GM08714 (cell line): Measurements from ENCODE around the gene CACNA2D2.

Source experiments
- H3K4me3 ChIP-seq: fragments of 200-500 bp; sonication (Bioruptor generic); 2 replicates; pipeline ENCODE4 v1.5.1; 2014; ENCODE audit warnings: mild to moderate bottlenecking, low read length, inconsistent platforms
- ZNF274 ChIP-seq: IDR thresholded peaks from 2 replicates; pipeline ENCODE4 v1.6.1; 2012; ENCODE audit warnings: mild to moderate bottlenecking, low read depth, low read length

CACNA2D2 gene

GRCh38 chr3:50336452-50337174 lies 166.8 kb downstream of the CACNA2D2 start:
- no peak for TF ChIP-seq ZNF274
- H3K4me3 ChIP-seq, result peak overlapping the region; percentile 71

- no peak for TF ChIP-seq ZNF274
- H3K4me3 ChIP-seq, result no peak overlapping the region
These were observed 168.9 kb downstream of the CACNA2D2 start for GRCh38 chr3:50334339-50335075.

GRCh38 chr3:50333744-50334328 lies 169.6 kb downstream of the CACNA2D2 start:
- no peak overlapping the region for H3K4me3 ChIP-seq
- TF ChIP-seq ZNF274, result no peak

- no peak overlapping the region for H3K4me3 ChIP-seq
- TF ChIP-seq ZNF274, result no peak
These were observed 172.0 kb downstream of the CACNA2D2 start for GRCh38 chr3:50331364-50331907.

- no peak overlapping the region for H3K4me3 ChIP-seq
- TF ChIP-seq ZNF274, result no peak
These were observed 173.1 kb downstream of the CACNA2D2 start for GRCh38 chr3:50330330-50330729.

- H3K4me3 ChIP-seq, result peak within 1 kb of the TSS; percentile 94
- no peak for TF ChIP-seq ZNF274
These were observed 175.3 kb downstream of the CACNA2D2 start, which contains the start of gene TUSC2 for GRCh38 chr3:50327943-50328691. Gene TUSC2, minus strand, starts transcription at chr3:50328223. Its CDS starts 124 bp downstream, at chr3:50328099.

- H3K4me3 ChIP-seq, result peak overlapping the region; percentile 94
- no peak for TF ChIP-seq ZNF274
These were observed 176.3 kb downstream of the CACNA2D2 start for GRCh38 chr3:50327129-50327528.

- H3K4me3 ChIP-seq, result no peak overlapping the region
- no peak for TF ChIP-seq ZNF274
These were observed 177.3 kb downstream of the CACNA2D2 start for GRCh38 chr3:50326182-50326541.

- no peak for TF ChIP-seq ZNF274
- H3K4me3 ChIP-seq, result no peak overlapping the region
These were observed 177.8 kb downstream of the CACNA2D2 start for GRCh38 chr3:50325497-50326181.

- TF ChIP-seq ZNF274, result no peak
- no peak overlapping the region for H3K4me3 ChIP-seq
These were observed 178.3 kb downstream of the CACNA2D2 start for GRCh38 chr3:50325113-50325480.

- no peak overlapping the region for H3K4me3 ChIP-seq
- TF ChIP-seq ZNF274, result no peak
These were observed 178.9 kb downstream of the CACNA2D2 start for GRCh38 chr3:50324351-50325112.

- H3K4me3 ChIP-seq, result no peak overlapping the region
- no peak for TF ChIP-seq ZNF274
These were observed 179.7 kb downstream of the CACNA2D2 start for GRCh38 chr3:50323614-50324199.
